Activated CD4-positive, CD25-positive, alpha-beta regulatory T cell (primary cell): ENCODE data around the gene PITPNM3.
"Not testable (repeated sequence)": the region's sequence is repeated elsewhere in the genome, so short reads cannot be mapped to it uniquely, and the experiment has no call there.

ENCODE experiments used
- DNase-seq, 4 experiments: peaks; one replicate each; lab custom pipeline; 2025; lab: John Stamatoyannopoulos, UW

The PITPNM3 gene

GRCh38 chr17:6556121-6557039 lies at the start of gene PITPNM3:
Gene PITPNM3, minus strand, starts transcription at chr17:6556555. Its CDS starts 149 bp downstream, at chr17:6556406.
- no peak for DNase-seq

DNA sequence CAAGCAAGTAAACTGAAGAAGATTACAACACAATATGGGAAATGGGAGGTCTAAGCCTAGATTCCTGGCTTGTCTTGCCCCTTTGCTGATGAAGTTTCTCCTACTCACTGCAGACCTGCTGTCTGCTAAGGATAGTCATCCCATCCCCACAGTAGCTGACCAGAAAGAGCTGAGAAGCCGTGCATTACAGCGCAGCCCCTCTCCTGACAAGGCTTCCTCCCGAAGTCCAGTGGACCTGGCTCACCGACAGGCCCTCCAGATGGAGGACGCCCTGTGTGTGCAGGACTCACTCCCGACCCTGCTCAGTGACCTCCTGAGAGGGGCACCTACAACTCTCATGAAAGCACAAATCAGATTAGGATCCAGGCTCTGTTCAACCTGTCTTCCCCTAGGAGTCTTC lies 48.8 kb upstream of the PITPNM3 start:
- no peak for DNase-seq

- no peak for DNase-seq
Measured at GRCh38 chr17:6603744-6604325, 47.5 kb upstream of the PITPNM3 start.

DNA sequence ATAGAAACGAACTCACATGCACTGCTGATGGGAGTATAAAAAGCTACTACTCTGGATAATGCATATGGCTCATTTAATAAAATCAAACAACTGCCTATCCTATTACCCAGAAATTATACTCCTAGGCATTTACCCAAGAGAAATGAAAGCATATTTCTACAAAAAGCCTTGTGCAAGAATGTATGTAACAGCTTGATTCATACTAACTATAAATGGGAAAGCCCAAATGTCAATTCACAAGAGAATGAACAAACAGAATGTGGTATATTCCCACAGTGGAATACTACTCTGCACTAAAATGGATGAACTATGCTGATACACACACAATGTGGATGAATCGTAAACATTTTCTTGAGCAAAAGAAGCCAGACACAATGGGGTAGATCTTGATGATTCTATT lies 45.8 kb upstream of the PITPNM3 start:
- no peak for DNase-seq

GRCh38 chr17:6599364-6599763 lies 43.0 kb upstream of the PITPNM3 start:
- no peak for DNase-seq

DNA sequence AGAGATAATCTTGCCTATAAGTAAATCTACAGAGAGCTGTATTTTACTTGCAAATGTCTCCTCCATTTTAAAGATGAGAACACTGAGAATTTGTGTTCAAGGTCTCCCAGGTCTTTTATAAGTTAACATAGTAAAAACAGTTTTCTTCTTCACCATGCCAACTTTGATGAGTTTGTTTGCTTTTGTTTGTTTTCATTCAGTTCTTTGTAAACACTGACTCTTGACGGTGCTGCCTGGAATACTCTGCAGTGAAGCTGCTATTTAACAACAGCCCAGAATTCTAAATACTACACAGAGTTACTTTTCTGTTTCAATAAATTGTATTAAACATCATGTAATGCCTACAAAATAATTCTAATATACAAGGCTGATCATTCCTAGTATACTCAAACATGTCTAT lies 41.4 kb upstream of the PITPNM3 start:
- no peak for DNase-seq

- DNase-seq: no peak
Measured at GRCh38 chr17:6596941-6597340, 40.6 kb upstream of the PITPNM3 start.

DNA sequence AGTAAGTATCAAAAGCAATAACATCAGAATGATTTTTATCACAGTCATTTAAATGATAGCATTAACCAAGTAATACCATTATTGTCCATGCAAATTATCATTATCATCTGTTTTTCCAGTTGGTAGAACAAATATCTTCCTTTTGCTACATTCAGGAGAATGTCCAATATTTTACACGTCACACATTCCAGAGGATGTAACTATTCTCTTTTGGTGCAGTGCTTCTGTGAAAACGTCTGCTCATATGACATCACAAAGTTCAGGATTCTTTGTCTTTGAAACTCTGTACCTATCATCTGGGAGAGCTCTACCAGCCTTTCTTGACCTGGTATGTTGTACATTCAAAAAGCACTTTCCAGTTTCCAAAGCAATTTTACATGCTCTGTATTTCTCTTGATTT lies 40.2 kb upstream of the PITPNM3 start:
- no peak for DNase-seq

- no peak for DNase-seq
Measured at GRCh38 chr17:6596081-6596480, 39.7 kb upstream of the PITPNM3 start.

DNA sequence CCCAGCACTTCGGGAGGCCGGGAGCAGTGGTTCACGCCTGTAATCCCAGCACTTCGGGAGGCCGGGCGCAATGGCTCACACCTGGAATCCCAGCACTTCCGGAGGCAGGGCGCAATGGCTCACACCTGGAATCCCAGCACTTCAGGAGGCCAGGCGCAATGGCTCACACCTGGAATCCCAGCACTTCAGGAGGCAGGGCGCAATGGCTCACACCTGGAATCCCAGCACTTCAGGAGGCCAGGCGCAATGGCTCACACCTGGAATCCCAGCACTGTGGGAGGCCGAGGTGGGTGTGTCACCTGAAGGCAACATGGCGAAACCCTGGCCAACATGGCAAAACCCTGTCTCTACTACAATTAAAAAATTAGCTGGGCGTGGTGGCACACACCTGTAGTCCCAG lies 37.0 kb upstream of the PITPNM3 start:
- not testable (repeated sequence) for DNase-seq

GRCh38 chr17:6592173-6592572 lies 35.8 kb upstream of the PITPNM3 start:
- no peak for DNase-seq

GRCh38 chr17:6591599-6592158 lies 35.3 kb upstream of the PITPNM3 start:
- no peak for DNase-seq

GRCh38 chr17:6589266-6589946 lies 33.1 kb upstream of the PITPNM3 start:
- no peak for DNase-seq

DNA sequence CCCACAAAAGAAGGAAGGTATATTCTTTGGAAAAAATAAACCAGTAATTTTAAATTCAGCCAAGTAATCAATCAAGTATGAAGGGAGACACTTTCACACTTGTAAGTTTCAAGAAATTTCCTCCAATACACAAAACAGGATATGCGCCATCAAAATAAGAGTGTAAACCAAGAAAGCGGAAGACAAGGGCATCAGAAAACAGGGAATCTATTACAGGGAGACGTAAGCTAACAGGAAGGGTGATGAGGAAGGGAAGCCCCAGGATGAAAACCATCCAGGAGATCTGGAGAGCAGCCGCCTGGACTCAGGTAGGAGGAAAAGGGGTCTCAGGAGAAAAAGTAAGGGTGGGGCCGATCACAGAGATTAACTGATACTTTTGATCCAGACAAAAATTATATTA lies 31.8 kb upstream of the PITPNM3 start:
- DNase-seq: no peak

DNA sequence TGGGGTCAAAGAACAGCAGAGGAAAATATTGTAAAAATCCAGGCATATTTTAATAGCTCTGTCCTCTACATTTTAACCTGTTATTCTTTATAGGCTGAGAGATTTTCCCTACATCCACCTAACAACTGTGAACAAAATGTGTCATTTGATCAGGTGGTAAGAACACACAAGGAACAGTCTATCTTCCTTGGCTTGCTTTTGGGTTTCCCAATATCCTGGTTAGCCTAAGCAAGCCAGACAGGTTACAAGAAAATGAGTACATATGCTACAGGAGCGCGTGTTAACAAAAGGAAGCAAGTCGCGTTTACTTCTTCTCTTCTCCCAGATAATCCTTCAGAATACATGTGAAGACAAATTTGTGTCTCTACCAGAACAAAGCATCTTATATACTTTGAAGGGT lies 31.0 kb upstream of the PITPNM3 start:
- no peak for DNase-seq

GRCh38 chr17:6583411-6583810 lies 27.1 kb upstream of the PITPNM3 start:
- DNase-seq: no peak

- no peak for DNase-seq
Measured at GRCh38 chr17:6580625-6581024, 24.3 kb upstream of the PITPNM3 start.

DNA sequence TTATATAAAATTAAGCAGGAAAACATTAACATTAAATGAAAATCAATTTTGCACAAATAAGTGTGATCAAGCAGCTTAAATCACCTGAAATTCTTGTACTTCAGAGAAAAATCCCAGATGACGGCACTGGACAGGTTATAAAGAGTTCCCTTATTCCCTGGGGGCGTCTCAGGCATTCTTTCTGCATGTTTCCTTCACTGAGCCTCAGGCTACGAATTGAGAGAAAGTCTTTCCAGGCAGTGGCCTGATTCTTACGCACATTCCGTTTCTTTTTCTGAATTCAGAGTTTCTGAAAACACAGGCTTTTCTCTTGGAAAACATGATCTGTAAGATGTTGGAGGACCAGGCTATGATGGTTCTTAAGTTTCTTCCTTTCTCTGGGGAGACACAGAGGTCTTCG lies 22.1 kb upstream of the PITPNM3 start:
- DNase-seq: no peak

DNA sequence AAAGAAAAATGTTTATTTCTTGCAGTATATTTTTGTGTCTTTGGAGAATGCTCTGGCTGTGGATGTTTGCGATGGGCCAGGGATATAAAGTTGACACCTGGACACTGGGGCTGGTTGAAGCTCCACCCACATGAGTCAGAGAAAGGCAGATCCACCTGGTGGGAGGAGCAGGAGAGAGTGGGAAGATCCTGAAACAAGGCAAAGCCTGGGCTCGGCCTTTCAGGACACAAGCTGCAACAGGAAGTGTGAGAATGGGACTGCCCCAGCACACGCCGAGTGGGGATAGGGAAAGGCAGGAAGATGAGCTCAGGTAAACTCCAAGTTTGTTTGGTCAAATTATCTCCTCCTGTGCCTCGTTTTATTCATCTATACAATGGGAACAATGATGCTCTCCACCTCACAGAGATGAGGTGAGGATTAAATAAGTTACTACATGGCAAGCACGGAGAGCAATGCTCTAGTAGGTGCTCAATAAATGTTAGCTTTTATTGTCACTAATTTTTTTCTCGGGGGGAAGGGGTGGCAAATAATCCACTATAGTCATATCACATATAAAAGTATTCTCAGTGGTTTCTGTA lies 21.4 kb upstream of the PITPNM3 start:
- DNase-seq: no peak

DNA sequence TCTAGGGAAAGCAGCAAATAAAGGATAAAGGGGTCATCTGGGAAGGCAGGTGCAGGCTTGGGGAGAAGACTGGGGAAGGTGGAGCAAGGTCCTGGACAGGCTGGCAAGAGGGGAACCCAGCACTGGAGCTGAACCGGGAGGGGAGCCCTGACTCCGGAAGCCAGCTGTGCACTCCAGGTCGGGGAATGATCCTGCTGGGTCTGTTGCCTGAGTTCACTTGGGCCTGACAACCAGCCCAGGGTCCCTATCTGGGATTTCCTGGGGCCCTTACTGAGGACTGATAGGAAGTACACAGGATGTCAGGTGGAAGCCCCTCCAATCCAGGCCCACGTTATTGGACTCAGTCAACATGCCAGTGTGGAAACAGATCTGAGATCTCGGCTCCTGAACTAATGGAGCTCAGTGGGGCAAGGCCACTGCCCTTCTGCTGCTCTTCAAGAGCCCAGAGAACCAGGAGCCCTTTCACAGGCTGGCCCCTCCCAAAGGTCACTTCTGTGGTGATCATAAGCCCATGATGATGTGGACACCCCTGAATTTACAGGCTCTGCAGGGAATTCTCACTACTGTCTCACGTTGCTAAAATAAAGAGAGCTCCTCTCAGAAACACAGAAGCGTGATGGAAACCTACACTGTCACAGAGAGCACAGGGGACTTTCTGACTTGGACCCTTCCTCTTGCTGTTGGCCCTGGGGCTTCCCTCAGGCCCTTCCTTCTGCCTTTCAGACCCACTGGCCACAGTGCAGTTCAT lies 19.9 kb upstream of the PITPNM3 start:
- DNase-seq: no peak

DNA sequence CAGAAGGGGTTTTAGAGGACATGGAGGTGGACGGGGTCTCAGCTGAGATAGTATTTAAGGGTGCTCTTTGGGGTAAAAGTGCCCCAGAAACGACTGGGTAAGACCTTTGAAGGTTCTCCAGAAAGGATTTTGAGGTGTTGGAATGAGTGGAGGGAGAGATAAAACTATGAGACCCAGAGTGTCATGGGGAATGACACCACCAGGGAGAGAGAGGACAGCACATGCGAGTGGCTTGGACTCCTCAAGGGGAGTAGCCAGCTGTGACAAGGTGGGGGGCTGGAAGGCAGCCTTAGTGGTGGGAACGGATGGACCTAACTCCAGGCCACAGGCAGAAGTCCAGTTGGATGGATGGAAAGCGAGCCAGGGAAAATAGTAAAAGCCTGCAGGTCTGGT lies 19.2 kb upstream of the PITPNM3 start:
- no peak for DNase-seq
